Measurements from ENCODE around the gene MGAT5. TPM values are rescaled to one million over a fixed set of nuclear protein-coding genes. Genes with fewer than 3 reads are reported as not detected.

The MGAT5 gene
- total RNA-seq, 1 donor from 2014 or later, result 37.6 TPM

DNA sequence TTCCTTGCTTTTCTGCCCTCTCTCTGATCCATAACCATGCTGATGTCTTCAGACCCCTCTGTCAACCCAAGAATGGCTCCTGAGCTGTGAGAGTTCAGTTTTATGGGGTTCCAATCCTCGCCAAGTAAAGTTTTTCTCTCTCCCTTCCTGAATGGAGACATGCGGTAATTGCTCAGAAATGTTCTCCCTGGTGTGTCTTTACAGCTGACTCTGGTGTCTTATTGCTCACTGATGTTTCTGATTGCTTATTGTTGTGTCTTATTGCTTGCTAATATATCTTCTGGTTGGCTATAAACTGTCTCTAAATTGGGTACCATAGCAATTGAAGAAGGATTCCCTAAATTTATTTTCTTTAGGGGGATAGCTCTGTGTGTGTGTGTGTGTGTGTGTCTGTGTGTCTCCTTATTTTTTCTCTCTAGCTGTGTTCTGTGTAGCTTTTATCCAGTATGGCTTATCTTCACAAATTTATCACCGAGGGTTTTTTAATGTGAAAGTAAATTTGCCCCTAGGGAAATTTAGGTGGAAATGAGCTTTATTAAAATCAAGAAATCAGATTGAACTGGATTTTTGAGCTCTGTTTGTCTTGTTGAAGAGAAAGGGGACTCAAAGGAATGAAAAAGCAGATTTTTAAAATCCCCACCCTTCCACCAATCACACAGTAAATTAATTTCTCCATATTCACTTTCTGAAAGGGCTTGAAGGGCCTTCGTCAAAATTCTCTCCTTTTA lies 19.5 kb downstream of the MGAT5 start:
- no peaks in the 10 kb centered on the region for H3K36me3 ChIP-seq (ENCODE audit: control insufficient read depth in 3 of 3, insufficient read depth in 3 of 3, low read length in 3 of 3)
- peaks cover 0 to under 1% (median 0%) of the 10 kb centered on the region in 3 donors for H3K4me1 ChIP-seq (ENCODE audit: control insufficient read depth in 3 of 3, insufficient read depth in 3 of 3, low read length in 3 of 3)
- H3K9ac ChIP-seq (ENCODE audit: low read depth in 1 of 3, low read length in 3 of 3), result no peak overlapping the region
- H3K27ac ChIP-seq (ENCODE audit: low read depth, low read length), result no peak overlapping the region
- peaks cover 0 to 9% (median 1%) of the 10 kb centered on the region in 3 donors for H3K27me3 ChIP-seq (ENCODE audit: control insufficient read depth in 3 of 3, insufficient read depth in 3 of 3, low read length in 3 of 3)
- H3K4me3 ChIP-seq (ENCODE audit: low read length in 3 of 3), result no peak overlapping the region
- H3K9me3 ChIP-seq (ENCODE audit: control insufficient read depth in 3 of 3, low read length in 3 of 3), result no peaks in the 10 kb centered on the region

- H3K27me3 ChIP-seq (ENCODE audit: control insufficient read depth in 3 of 3, insufficient read depth in 3 of 3, low read length in 3 of 3), result peaks cover 0 to 8% (median 8%) of the 10 kb centered on the region in 3 donors
- no peak overlapping the region for H3K9ac ChIP-seq (ENCODE audit: low read depth in 1 of 3, low read length in 3 of 3)
- no peaks in the 10 kb centered on the region for H3K9me3 ChIP-seq (ENCODE audit: control insufficient read depth in 3 of 3, low read length in 3 of 3)
- H3K27ac ChIP-seq (ENCODE audit: low read depth, low read length), result no peak overlapping the region
- H3K4me3 ChIP-seq (ENCODE audit: low read length in 3 of 3), result no peak overlapping the region
- H3K36me3 ChIP-seq (ENCODE audit: control insufficient read depth in 3 of 3, insufficient read depth in 3 of 3, low read length in 3 of 3), result no peaks in the 10 kb centered on the region
- peaks cover 0 to 4% (median 0%) of the 10 kb centered on the region in 3 donors for H3K4me1 ChIP-seq (ENCODE audit: control insufficient read depth in 3 of 3, insufficient read depth in 3 of 3, low read length in 3 of 3)
Observed at GRCh38 chr2:134274121-134274520, 20.2 kb downstream of the MGAT5 start.

- H3K27ac ChIP-seq (ENCODE audit: low read depth, low read length), result no peak overlapping the region
- peaks cover 0 to 4% (median 0%) of the 10 kb centered on the region in 3 donors for H3K4me1 ChIP-seq (ENCODE audit: control insufficient read depth in 3 of 3, insufficient read depth in 3 of 3, low read length in 3 of 3)
Observed at GRCh38 chr2:134275058-134275862, 21.4 kb downstream of the MGAT5 start.

DNA sequence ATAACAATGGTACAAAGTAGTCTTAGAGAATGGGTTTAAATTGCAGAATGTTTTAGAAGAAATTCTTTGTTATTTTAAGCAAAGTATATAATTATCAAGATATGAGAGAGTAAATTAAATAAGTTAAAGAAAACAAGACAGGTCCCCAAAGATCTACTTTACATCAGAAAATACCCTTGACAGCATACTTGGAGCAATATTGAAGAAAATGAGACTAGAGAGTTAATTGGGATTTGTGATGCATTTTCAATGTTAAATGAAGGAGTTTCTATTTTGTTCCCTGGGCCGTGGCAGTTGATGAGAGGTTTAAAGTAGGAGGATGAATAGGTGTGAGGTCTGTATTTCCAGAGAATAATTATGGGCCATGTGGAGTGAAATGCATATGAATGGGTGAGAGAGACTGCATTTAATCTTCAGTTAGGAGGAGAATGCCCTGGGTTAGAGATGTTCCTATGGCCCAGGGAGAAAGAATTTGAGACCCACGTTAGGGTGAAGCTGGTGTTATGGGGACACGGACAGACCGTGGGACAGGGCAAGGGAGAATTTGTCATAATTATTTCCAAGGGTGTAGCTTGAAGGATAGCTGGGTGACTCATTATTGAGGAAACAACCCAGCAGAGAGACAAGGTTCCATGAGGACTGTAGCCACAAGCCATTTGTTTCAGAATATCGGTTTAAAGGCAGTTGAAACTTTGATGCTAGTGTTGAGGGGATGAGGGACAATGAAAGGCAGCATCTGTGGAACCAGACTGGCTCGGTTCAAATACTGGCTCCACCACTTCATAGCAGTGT lies 22.7 kb downstream of the MGAT5 start:
- Histone ChIP-seq H3K9me3 (ENCODE audit: control insufficient read depth in 3 of 3, low read length in 3 of 3) (no peaks in the 10 kb centered on the region), H3K4me1 (ENCODE audit: control insufficient read depth in 3 of 3, insufficient read depth in 3 of 3, low read length in 3 of 3) (peaks cover 0 to 4% (median 2%) of the 10 kb centered on the region in 3 donors), H3K27me3 (ENCODE audit: control insufficient read depth in 3 of 3, insufficient read depth in 3 of 3, low read length in 3 of 3) (peaks cover 0 to 11% (median 8%) of the 10 kb centered on the region in 3 donors), H3K36me3 (ENCODE audit: control insufficient read depth in 3 of 3, insufficient read depth in 3 of 3, low read length in 3 of 3) (no peaks in the 10 kb centered on the region), H3K27ac (ENCODE audit: low read depth, low read length) (no peak overlapping the region), H3K9ac (ENCODE audit: low read depth in 1 of 3, low read length in 3 of 3) (no peak overlapping the region), H3K4me3 (ENCODE audit: low read length in 3 of 3) (no peak overlapping the region)

More at GRCh38 chr2:134275058-134275862, 21.4 kb downstream of the MGAT5 start:
- no peak overlapping the region for H3K9ac ChIP-seq (ENCODE audit: low read depth in 1 of 3, low read length in 3 of 3)
- no peaks in the 10 kb centered on the region for H3K36me3 ChIP-seq (ENCODE audit: control insufficient read depth in 3 of 3, insufficient read depth in 3 of 3, low read length in 3 of 3)
- no peaks in the 10 kb centered on the region for H3K9me3 ChIP-seq (ENCODE audit: control insufficient read depth in 3 of 3, low read length in 3 of 3)
- peaks cover 0 to 9% (median 8%) of the 10 kb centered on the region in 3 donors for H3K27me3 ChIP-seq (ENCODE audit: control insufficient read depth in 3 of 3, insufficient read depth in 3 of 3, low read length in 3 of 3)
- H3K4me3 ChIP-seq (ENCODE audit: low read length in 3 of 3), result no peak overlapping the region

DNA sequence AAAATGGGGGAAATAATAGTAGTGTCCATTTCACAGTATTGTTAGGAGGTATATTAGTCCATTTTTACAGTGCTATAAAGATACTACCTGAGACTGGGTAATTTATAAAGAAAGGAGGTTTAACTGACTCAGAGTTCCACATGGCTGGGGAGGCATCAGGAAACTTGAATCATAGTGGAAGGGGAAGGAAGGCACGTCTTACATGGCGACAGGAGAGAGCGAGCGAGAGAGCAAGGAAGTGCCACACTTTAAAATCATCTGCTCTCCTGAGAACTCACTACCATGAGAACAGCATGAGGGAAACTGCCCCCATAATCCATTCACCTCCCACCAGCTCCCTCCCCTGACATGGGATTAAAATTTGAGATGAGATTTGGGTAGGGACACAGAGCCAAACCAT lies 23.4 kb downstream of the MGAT5 start:
- peaks cover 0 to 8% (median 7%) of the 10 kb centered on the region in 3 donors for H3K27me3 ChIP-seq (ENCODE audit: control insufficient read depth in 3 of 3, insufficient read depth in 3 of 3, low read length in 3 of 3)
- no peaks in the 10 kb centered on the region for H3K9me3 ChIP-seq (ENCODE audit: control insufficient read depth in 3 of 3, low read length in 3 of 3)
- H3K27ac ChIP-seq (ENCODE audit: low read depth, low read length), result no peak overlapping the region
- no peak overlapping the region for H3K4me3 ChIP-seq (ENCODE audit: low read length in 3 of 3)
- H3K4me1 ChIP-seq (ENCODE audit: control insufficient read depth in 3 of 3, insufficient read depth in 3 of 3, low read length in 3 of 3), result peaks cover 0 to 9% (median 2%) of the 10 kb centered on the region in 3 donors
- H3K9ac ChIP-seq (ENCODE audit: low read depth in 1 of 3, low read length in 3 of 3), result no peak overlapping the region
- H3K36me3 ChIP-seq (ENCODE audit: control insufficient read depth in 3 of 3, insufficient read depth in 3 of 3, low read length in 3 of 3), result no peaks in the 10 kb centered on the region

DNA sequence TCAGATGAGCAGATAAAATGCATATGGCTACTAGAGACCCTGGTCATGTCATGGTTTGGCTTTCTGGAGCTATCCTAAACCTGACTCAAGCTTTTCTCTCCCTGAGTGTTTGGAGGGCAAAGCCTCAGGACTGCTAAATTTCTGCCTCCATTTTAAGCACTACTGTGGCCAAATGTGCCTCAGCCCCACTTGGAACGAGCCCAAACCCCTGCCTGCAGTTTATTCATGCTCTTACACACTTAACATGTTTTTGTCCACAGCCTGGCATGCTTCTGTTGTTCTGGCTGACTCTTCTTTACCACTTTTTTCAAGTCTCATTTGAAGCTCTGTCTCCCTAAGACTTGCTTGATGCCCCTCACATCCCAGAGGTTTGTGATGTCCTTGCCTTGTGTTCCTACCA lies 24.7 kb downstream of the MGAT5 start:
- H3K27me3 ChIP-seq (ENCODE audit: control insufficient read depth in 3 of 3, insufficient read depth in 3 of 3, low read length in 3 of 3), result peaks cover 0 to 8% (median 7%) of the 10 kb centered on the region in 3 donors
- H3K4me3 ChIP-seq (ENCODE audit: low read length in 3 of 3), result no peak overlapping the region
- no peak overlapping the region for H3K27ac ChIP-seq (ENCODE audit: low read depth, low read length)
- no peaks in the 10 kb centered on the region for H3K9me3 ChIP-seq (ENCODE audit: control insufficient read depth in 3 of 3, low read length in 3 of 3)
- no peaks in the 10 kb centered on the region for H3K36me3 ChIP-seq (ENCODE audit: control insufficient read depth in 3 of 3, insufficient read depth in 3 of 3, low read length in 3 of 3)
- peaks cover 2 to 12% (median 6%) of the 10 kb centered on the region in 3 donors for H3K4me1 ChIP-seq (ENCODE audit: control insufficient read depth in 3 of 3, insufficient read depth in 3 of 3, low read length in 3 of 3)
- no peak overlapping the region for H3K9ac ChIP-seq (ENCODE audit: low read depth in 1 of 3, low read length in 3 of 3)

DNA sequence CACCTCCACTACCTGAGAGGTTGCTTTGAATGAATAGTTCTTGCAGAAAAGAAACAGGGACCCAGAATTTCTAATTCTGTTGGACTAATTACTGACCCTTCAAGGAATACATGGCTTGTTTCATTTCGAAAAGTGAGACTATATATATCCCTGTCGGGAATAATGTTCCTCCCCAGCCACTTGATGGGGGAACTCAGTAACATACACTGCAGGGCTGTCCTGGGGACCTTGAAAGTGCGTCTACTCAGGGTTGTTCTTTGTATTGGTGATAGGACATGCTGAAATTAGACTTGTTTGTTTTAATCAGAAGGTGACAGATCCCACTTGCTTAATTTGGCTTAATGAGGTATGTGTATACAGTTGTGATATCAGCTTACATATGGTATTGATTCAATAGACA lies 25.5 kb downstream of the MGAT5 start:
- H3K9me3 ChIP-seq (ENCODE audit: control insufficient read depth in 3 of 3, low read length in 3 of 3), result no peaks in the 10 kb centered on the region
- peaks cover 2 to 12% (median 6%) of the 10 kb centered on the region in 3 donors for H3K4me1 ChIP-seq (ENCODE audit: control insufficient read depth in 3 of 3, insufficient read depth in 3 of 3, low read length in 3 of 3)
- peaks cover 0 to 8% (median 7%) of the 10 kb centered on the region in 3 donors for H3K27me3 ChIP-seq (ENCODE audit: control insufficient read depth in 3 of 3, insufficient read depth in 3 of 3, low read length in 3 of 3)
- H3K9ac ChIP-seq (ENCODE audit: low read depth in 1 of 3, low read length in 3 of 3), result no peak overlapping the region
- no peak overlapping the region for H3K4me3 ChIP-seq (ENCODE audit: low read length in 3 of 3)
- H3K27ac ChIP-seq (ENCODE audit: low read depth, low read length), result no peak overlapping the region
- no peaks in the 10 kb centered on the region for H3K36me3 ChIP-seq (ENCODE audit: control insufficient read depth in 3 of 3, insufficient read depth in 3 of 3, low read length in 3 of 3)

DNA sequence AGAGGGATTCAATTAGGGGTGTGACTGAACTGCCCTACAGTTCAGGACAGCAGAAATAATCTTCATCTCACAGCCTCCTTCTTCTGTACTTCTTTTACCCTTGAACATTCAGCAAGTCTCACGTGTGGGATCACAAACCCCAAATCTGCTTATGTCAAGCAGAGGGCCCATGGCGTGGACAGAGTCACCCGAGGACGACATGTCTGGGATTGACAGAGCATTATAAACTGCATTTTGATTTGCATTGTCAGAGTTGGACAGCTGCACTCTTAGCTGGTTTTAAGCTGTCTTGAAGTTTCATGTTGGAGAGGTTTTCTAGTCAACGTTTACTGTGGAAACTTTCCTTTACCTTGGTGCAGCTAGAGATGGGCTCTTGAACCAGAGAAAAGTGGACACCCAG lies 26.4 kb downstream of the MGAT5 start:
- H3K4me1 ChIP-seq (ENCODE audit: control insufficient read depth in 3 of 3, insufficient read depth in 3 of 3, low read length in 3 of 3), result peaks cover 2 to 12% (median 6%) of the 10 kb centered on the region in 3 donors
- H3K4me3 ChIP-seq (ENCODE audit: low read length in 3 of 3), result no peak overlapping the region
- no peak overlapping the region for H3K9ac ChIP-seq (ENCODE audit: low read depth in 1 of 3, low read length in 3 of 3)
- H3K27ac ChIP-seq (ENCODE audit: low read depth, low read length), result no peak overlapping the region
- peaks cover 0 to 8% (median 7%) of the 10 kb centered on the region in 3 donors for H3K27me3 ChIP-seq (ENCODE audit: control insufficient read depth in 3 of 3, insufficient read depth in 3 of 3, low read length in 3 of 3)
- H3K9me3 ChIP-seq (ENCODE audit: control insufficient read depth in 3 of 3, low read length in 3 of 3), result no peaks in the 10 kb centered on the region
- H3K36me3 ChIP-seq (ENCODE audit: control insufficient read depth in 3 of 3, insufficient read depth in 3 of 3, low read length in 3 of 3), result no peaks in the 10 kb centered on the region

DNA sequence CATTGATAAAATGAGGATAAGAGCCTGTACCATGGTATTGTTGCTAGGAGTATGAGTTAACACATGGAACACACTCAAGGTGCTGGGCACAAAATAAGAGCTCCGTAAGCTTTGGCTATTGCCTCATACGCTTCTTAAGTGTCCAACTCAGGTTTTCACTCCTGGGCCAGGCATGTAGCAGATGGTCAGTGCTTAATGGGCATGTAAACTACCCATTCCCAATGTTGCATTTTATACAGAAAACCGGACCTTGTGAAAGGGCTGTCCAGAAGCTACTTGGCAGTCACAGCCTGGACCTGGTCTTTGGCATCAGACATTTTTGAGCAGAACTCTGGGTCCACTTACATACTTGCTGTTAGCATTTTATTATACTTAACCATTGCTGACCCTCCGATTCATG lies 26.9 kb downstream of the MGAT5 start:
- H3K4me3 ChIP-seq (ENCODE audit: low read length in 3 of 3), result no peak overlapping the region
- H3K9me3 ChIP-seq (ENCODE audit: control insufficient read depth in 3 of 3, low read length in 3 of 3), result no peaks in the 10 kb centered on the region
- H3K9ac ChIP-seq (ENCODE audit: low read depth in 1 of 3, low read length in 3 of 3), result no peak overlapping the region
- no peaks in the 10 kb centered on the region for H3K36me3 ChIP-seq (ENCODE audit: control insufficient read depth in 3 of 3, insufficient read depth in 3 of 3, low read length in 3 of 3)
- H3K27me3 ChIP-seq (ENCODE audit: control insufficient read depth in 3 of 3, insufficient read depth in 3 of 3, low read length in 3 of 3), result peaks cover 0 to 8% (median 7%) of the 10 kb centered on the region in 3 donors
- H3K27ac ChIP-seq (ENCODE audit: low read depth, low read length), result no peak overlapping the region
- H3K4me1 ChIP-seq (ENCODE audit: control insufficient read depth in 3 of 3, insufficient read depth in 3 of 3, low read length in 3 of 3), result peaks cover 2 to 12% (median 6%) of the 10 kb centered on the region in 3 donors

All from skeletal muscle tissue (tissue), 4 donors.